ENCODE measurements around the gene BANF2.

The BANF2 gene

DNA sequence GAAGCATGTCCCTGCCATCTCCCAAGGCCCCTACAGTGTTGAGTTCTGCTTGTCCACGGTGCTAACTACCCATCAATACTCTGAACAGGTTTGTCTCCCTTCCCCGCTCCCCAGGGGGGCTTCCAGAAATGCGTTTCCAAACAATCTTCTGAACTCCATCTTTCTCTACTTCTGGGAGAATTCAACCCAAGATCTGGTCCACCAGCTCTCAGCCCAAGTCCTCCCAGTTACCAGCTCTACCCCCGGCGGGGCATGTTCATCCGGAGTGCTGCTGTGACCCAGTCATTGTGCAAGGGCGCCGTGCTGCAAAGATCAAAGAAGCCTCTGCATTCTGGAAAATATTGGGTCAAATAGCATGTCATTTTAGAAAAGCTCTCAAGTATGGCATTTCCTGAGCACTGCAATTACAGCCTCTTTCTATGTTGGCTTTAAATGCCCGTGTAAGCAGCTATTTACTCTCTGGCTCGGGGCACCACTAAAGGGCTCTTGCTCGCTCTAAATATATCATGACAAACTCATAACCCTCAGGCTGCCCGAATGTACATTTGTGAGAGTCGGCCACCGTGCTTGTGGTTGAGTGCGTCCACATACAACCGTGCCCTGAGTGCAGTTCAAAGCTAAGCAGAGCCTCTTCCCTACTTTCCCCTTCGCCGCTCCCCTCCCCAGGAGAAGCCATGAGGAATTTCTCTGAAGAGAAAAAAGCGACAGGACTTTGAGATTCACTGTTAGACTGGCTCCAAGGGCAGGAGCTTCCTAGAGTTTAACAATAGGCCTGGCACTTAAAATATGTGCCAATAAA is 71.6 kb downstream of the BANF2 start:
- Histone ChIP-seq H3K27ac (ENCODE audit: low read depth, low read length) (no peak overlapping the region), H3K4me2 (ENCODE audit: low read length) (no peak overlapping the region), H3K27me3 (ENCODE audit: control insufficient read depth, low read length) (peaks cover 3% of the 10 kb centered on the region; the same call in 1 of the 2 replicates), H3K4me3 (ENCODE audit: low read length) (no peak overlapping the region), H3K79me2 (ENCODE audit: control insufficient read depth, low read length) (no peaks in the 10 kb centered on the region), H3F3A (ENCODE audit: control insufficient read depth, insufficient read depth) (no peaks in the 10 kb centered on the region), H3K36me3 (ENCODE audit: control insufficient read depth, low read length) (no peaks in the 10 kb centered on the region), H3K9me3 (ENCODE audit: control insufficient read depth, insufficient read depth, low read length) (no peaks in the 10 kb centered on the region), H4K20me1 (ENCODE audit: control insufficient read depth, insufficient read depth, low read depth, low read length) (no peaks in the 10 kb centered on the region), H3K4me1 (ENCODE audit: control insufficient read depth, low read length) (no peaks in the 10 kb centered on the region), H3K9me2 (replicated peaks; ENCODE audit: control insufficient read depth, low read length) (no peaks in the 10 kb centered on the region)
- TF ChIP-seq, protein P1, sequence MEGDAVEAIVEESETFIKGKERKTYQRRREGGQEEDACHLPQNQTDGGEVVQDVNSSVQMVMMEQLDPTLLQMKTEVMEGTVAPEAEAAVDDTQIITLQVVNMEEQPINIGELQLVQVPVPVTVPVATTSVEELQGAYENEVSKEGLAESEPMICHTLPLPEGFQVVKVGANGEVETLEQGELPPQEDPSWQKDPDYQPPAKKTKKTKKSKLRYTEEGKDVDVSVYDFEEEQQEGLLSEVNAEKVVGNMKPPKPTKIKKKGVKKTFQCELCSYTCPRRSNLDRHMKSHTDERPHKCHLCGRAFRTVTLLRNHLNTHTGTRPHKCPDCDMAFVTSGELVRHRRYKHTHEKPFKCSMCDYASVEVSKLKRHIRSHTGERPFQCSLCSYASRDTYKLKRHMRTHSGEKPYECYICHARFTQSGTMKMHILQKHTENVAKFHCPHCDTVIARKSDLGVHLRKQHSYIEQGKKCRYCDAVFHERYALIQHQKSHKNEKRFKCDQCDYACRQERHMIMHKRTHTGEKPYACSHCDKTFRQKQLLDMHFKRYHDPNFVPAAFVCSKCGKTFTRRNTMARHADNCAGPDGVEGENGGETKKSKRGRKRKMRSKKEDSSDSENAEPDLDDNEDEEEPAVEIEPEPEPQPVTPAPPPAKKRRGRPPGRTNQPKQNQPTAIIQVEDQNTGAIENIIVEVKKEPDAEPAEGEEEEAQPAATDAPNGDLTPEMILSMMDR (IDR thresholded peaks at IDR 0.05; ENCODE audit: low read depth, low read length, poor library complexity, severe bottlenecking) = no peak
- no peak for TF ChIP-seq EZH2phosphoT487 (IDR thresholded peaks at IDR 0.05; ENCODE audit: borderline replicate concordance, low read length)

DNA sequence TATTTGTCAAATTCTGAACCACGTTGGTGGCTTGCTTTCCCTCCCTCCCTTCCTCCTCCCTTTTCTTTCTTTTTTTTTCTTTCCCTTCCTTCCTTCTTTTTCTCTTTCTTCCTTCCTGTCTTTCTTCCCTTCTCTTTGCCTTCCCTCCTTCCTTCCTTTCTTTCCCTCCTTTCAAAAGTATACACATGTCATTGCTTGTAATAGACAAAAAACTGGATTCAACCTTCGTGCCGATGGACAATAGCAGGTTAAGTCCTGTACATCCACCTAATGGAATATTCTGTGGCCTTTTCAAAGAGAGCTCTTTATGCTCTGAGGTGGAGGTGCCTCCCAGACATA is 72.2 kb downstream of the BANF2 start:
- H3K79me2 ChIP-seq (ENCODE audit: control insufficient read depth, low read length) = no peaks in the 10 kb centered on the region
- no peak for TF ChIP-seq EZH2phosphoT487 (IDR thresholded peaks at IDR 0.05; ENCODE audit: borderline replicate concordance, low read length)
- TF ChIP-seq, protein P1 (IDR thresholded peaks at IDR 0.05; ENCODE audit: low read depth, low read length, poor library complexity, severe bottlenecking) = no peak
- H3K4me2 ChIP-seq (ENCODE audit: low read length) = no peak overlapping the region
- no peak overlapping the region for H3K27ac ChIP-seq (ENCODE audit: low read depth, low read length)
- H3F3A ChIP-seq (ENCODE audit: control insufficient read depth, insufficient read depth) = no peaks in the 10 kb centered on the region
- H3K36me3 ChIP-seq (ENCODE audit: control insufficient read depth, low read length) = no peaks in the 10 kb centered on the region
- H4K20me1 ChIP-seq (ENCODE audit: control insufficient read depth, insufficient read depth, low read depth, low read length) = no peaks in the 10 kb centered on the region
- H3K27me3 ChIP-seq (ENCODE audit: control insufficient read depth, low read length) = peaks cover 3% of the 10 kb centered on the region; the same call in 1 of the 2 replicates
- no peaks in the 10 kb centered on the region for H3K9me3 ChIP-seq (ENCODE audit: control insufficient read depth, insufficient read depth, low read length)
- no peaks in the 10 kb centered on the region for H3K9me2 ChIP-seq (replicated peaks; ENCODE audit: control insufficient read depth, low read length)
- H3K4me1 ChIP-seq (ENCODE audit: control insufficient read depth, low read length) = no peaks in the 10 kb centered on the region
- H3K4me3 ChIP-seq (ENCODE audit: low read length) = no peak overlapping the region

DNA sequence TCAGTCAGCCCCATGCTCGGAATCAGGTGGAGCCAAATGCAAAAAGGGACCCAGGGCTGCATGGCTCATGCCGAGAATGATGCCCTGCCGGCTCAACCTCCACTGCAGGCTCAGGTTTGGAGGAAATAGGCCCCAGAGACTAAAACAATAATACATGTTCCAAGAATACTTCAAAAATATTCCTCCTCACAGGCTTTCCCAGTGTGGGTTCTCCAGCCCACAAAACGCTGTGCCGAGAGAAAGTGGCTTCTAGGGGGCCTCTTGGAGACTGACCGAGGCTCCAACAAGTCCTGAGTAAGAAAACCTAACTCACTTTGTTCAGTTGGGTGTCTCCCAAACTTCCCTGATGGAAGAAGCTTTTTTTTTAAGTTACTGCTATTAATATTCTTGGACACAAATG is 73.9 kb downstream of the BANF2 start:
- H3K4me1 ChIP-seq (ENCODE audit: control insufficient read depth, low read length) = no peaks in the 10 kb centered on the region
- no peaks in the 10 kb centered on the region for H3K9me3 ChIP-seq (ENCODE audit: control insufficient read depth, insufficient read depth, low read length)
- no peaks in the 10 kb centered on the region for H3K36me3 ChIP-seq (ENCODE audit: control insufficient read depth, low read length)
- H3K9me2 ChIP-seq (replicated peaks; ENCODE audit: control insufficient read depth, low read length) = no peaks in the 10 kb centered on the region
- H4K20me1 ChIP-seq (ENCODE audit: control insufficient read depth, insufficient read depth, low read depth, low read length) = no peaks in the 10 kb centered on the region
- no peak overlapping the region for H3K27ac ChIP-seq (ENCODE audit: low read depth, low read length)
- no peak overlapping the region for H3K4me2 ChIP-seq (ENCODE audit: low read length)
- H3K27me3 ChIP-seq (ENCODE audit: control insufficient read depth, low read length) = no peaks in the 10 kb centered on the region
- TF ChIP-seq, protein P1 (IDR thresholded peaks at IDR 0.05; ENCODE audit: low read depth, low read length, poor library complexity, severe bottlenecking) = no peak
- TF ChIP-seq EZH2phosphoT487 (IDR thresholded peaks at IDR 0.05; ENCODE audit: borderline replicate concordance, low read length) = no peak
- H3K79me2 ChIP-seq (ENCODE audit: control insufficient read depth, low read length) = no peaks in the 10 kb centered on the region
- H3K4me3 ChIP-seq (ENCODE audit: low read length) = no peak overlapping the region
- no peaks in the 10 kb centered on the region for H3F3A ChIP-seq (ENCODE audit: control insufficient read depth, insufficient read depth)
